ENCODE data around the gene MRPL36. TPM values are rescaled to one million over a fixed set of nuclear protein-coding genes. Genes with fewer than 3 reads are reported as not detected.

Gene MRPL36
- total RNA-seq, 5 donors from 2014 or later (not counting 1 experiment from before 2014, with no cell fraction given) = 10.6 to 32.5 (median 29.8) TPM

DNA sequence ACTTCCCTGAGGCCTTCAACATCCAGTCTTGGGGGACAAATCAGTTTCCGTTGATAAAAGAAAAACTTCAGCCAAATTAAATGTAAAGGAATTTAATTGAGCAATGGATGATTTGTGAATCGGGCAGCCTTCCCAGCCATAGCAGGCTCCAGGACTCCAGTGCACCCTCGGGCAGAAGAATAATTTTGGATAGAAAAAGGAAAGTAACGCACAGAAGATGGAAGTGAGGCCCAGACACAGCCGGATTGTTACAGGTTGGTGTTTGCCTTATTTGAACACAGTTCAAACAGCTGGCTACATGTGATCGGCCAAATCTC lies 19.1 kb downstream of the MRPL36 start:
- DNase-seq (no peak), ATAC-seq (replicated peaks in 1 of 4) (no peak)
- peaks cover 0 to 39% of the 10 kb centered on the region in 2 experiments for H3K27me3 ChIP-seq (replicated peaks in 1 of 2; ENCODE audit: control insufficient read depth in 2 of 2, extremely low read depth in 1 of 2, insufficient read depth in 2 of 2, low read length in 1 of 2)
- 81% methylated on average over 5 of the region's 6 CpGs for WGBS (ENCODE audit: insufficient coverage)
- H3K4me3 Mint-ChIP-seq = no peak overlapping the region
- no peaks in the 10 kb centered on the region for H3K36me3 Mint-ChIP-seq
- no peaks in the 10 kb centered on the region for H3K9me3 Mint-ChIP-seq
- CTCF ChIA-PET = no interaction called here
- H3K4me1 Mint-ChIP-seq = peaks cover 10 to 21% (median 12%) of the 10 kb centered on the region in 3 donors
- POLR2A ChIA-PET = no interaction called here
- no peak overlapping the region for H3K27ac Mint-ChIP-seq
- no peak overlapping the region for H3K27ac ChIP-seq (ENCODE audit: low read length)
- H3K9me3 ChIP-seq = no peaks in the 10 kb centered on the region
- peaks cover 6 to 10% of the 10 kb centered on the region in 2 donors for H3K27me3 Mint-ChIP-seq
- H3K36me3 ChIP-seq (ENCODE audit: control insufficient read depth in 2 of 2, extremely low read depth in 1 of 2, insufficient read depth in 1 of 2, low read length in 1 of 2) = no peaks in the 10 kb centered on the region
- H3K4me3 ChIP-seq (ENCODE audit: control insufficient read depth in 1 of 2, extremely low read depth in 1 of 2, low read length in 1 of 2) = no peak overlapping the region
- peaks cover 0 to 18% of the 10 kb centered on the region in 2 experiments for H3K4me1 ChIP-seq (ENCODE audit: control insufficient read depth in 1 of 2, extremely low read depth in 1 of 2, insufficient read depth in 2 of 2, low read length in 2 of 2)

DNA sequence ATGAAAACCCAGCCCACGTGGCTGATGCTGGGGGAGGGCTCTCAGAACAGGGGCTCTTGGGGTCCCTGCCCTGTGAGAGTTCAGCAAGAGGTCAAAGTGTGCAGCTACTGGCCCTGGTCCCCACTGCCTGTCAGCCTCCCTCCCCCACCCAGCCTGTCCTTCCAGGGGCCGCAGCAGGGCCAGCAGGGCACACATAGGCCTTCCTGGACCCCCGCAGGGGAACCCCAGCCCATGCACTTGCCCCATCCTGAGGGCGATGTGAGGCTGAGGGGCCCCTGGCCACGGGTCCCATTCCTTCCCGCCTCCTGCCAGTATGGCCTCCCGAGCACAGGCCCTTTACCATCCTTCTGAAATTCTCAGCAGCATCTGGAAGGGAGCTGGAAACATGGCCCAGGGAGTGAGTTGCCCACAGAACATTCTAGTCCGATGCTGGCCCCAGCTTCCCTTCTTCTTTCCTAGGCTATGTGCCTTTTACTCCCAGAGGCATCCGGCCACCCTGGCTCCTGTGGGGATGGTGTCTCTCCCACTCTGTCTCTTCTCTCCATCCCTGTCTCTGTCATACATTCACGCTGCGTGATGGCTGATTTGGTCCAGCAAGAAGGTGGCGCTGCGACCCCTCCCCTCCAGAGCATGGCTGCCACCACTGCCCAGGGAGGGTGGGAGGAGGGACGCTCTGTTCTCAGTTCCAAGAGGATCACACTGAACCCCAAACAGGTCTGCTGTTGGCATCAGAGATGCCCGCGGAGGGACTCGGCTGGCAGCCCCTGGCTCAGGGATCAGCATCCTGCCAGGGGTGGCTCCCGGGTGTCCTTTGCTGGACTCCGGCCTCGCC lies 19.6 kb downstream of the MRPL36 start:
- no peaks in the 10 kb centered on the region for H3K36me3 Mint-ChIP-seq
- H3K27ac ChIP-seq (ENCODE audit: low read length) = no peak overlapping the region
- H3K9me3 Mint-ChIP-seq = no peaks in the 10 kb centered on the region
- ATAC-seq (replicated peaks in 1 of 4) = no peak
- no peak overlapping the region for H3K27ac Mint-ChIP-seq
- peaks cover 6 to 10% of the 10 kb centered on the region in 2 donors for H3K27me3 Mint-ChIP-seq
- CTCF ChIA-PET = no interaction called here
- no peak for DNase-seq
- H3K27me3 ChIP-seq (replicated peaks in 1 of 2; ENCODE audit: control insufficient read depth in 2 of 2, extremely low read depth in 1 of 2, insufficient read depth in 2 of 2, low read length in 1 of 2) = peaks cover 0 to 36% of the 10 kb centered on the region in 2 experiments
- POLR2A ChIA-PET = no interaction called here
- no peak overlapping the region for H3K4me3 Mint-ChIP-seq
- H3K4me1 ChIP-seq (ENCODE audit: control insufficient read depth in 1 of 2, extremely low read depth in 1 of 2, insufficient read depth in 2 of 2, low read length in 2 of 2) = peaks cover 0 to 13% of the 10 kb centered on the region in 2 experiments
- 77% methylated on average over 12 of the region's 20 CpGs for WGBS (ENCODE audit: insufficient coverage)
- peaks cover 10 to 19% (median 11%) of the 10 kb centered on the region in 3 donors for H3K4me1 Mint-ChIP-seq
- H3K9me3 ChIP-seq = no peaks in the 10 kb centered on the region
- no peaks in the 10 kb centered on the region for H3K36me3 ChIP-seq (ENCODE audit: control insufficient read depth in 2 of 2, extremely low read depth in 1 of 2, insufficient read depth in 1 of 2, low read length in 1 of 2)
- no peak overlapping the region for H3K4me3 ChIP-seq (ENCODE audit: control insufficient read depth in 1 of 2, extremely low read depth in 1 of 2, low read length in 1 of 2)

DNA sequence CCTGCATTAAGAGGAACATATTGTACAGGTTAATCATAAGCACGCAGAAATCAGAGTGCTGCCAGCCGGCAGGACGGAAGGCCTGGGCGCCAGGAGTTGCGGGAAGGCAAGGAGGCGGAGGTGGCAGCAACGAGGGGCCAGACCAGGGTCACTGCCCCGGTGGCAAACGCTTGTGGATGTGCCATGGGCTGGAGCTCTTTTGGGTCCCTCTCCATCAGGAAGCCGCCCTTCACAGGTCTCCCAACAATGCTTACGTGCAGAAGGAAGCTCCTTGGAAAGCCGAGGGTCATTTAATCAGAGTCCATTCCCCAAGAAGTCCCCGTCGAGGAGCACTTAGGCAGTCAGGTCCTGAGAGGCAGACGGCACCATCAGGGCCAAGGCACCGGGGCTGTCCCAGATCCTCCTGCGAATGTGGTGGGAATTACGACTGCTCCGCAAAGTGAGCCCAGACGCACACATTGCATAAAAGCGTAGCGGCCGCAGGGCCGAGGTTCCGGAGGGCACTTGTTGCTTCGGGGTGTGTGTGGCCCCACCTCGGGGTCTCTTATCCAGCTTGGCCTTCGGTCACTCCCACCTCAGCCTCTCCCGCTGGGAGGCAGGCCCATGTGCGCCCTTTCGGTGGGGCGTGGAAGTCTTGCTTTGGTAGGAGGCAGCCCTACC lies 20.5 kb downstream of the MRPL36 start:
- peaks cover 4 to 5% of the 10 kb centered on the region in 2 donors for H3K27me3 Mint-ChIP-seq
- H3K4me3 Mint-ChIP-seq = no peak overlapping the region
- H3K36me3 Mint-ChIP-seq = no peaks in the 10 kb centered on the region
- no peak overlapping the region for H3K27ac Mint-ChIP-seq
- H3K4me1 ChIP-seq (ENCODE audit: control insufficient read depth in 1 of 2, extremely low read depth in 1 of 2, insufficient read depth in 2 of 2, low read length in 2 of 2) = peaks cover 0 to 4% of the 10 kb centered on the region in 2 experiments
- WGBS (ENCODE audit: insufficient coverage) = 85% methylated on average over 26 of the region's 32 CpGs
- H3K4me3 ChIP-seq (ENCODE audit: control insufficient read depth in 1 of 2, extremely low read depth in 1 of 2, low read length in 1 of 2) = no peak overlapping the region
- CTCF ChIA-PET = no interaction called here
- H3K9me3 ChIP-seq = no peaks in the 10 kb centered on the region
- no peak for DNase-seq
- peaks cover 4 to 11% (median 8%) of the 10 kb centered on the region in 3 donors for H3K4me1 Mint-ChIP-seq
- H3K9me3 Mint-ChIP-seq = no peaks in the 10 kb centered on the region
- no peak for ATAC-seq (replicated peaks in 1 of 4)
- no peak overlapping the region for H3K27ac ChIP-seq (ENCODE audit: low read length)
- H3K27me3 ChIP-seq (replicated peaks in 1 of 2; ENCODE audit: control insufficient read depth in 2 of 2, extremely low read depth in 1 of 2, insufficient read depth in 2 of 2, low read length in 1 of 2) = peaks cover 0 to 27% of the 10 kb centered on the region in 2 experiments
- H3K36me3 ChIP-seq (ENCODE audit: control insufficient read depth in 2 of 2, extremely low read depth in 1 of 2, insufficient read depth in 1 of 2, low read length in 1 of 2) = no peaks in the 10 kb centered on the region
- POLR2A ChIA-PET = no interaction called here

DNA sequence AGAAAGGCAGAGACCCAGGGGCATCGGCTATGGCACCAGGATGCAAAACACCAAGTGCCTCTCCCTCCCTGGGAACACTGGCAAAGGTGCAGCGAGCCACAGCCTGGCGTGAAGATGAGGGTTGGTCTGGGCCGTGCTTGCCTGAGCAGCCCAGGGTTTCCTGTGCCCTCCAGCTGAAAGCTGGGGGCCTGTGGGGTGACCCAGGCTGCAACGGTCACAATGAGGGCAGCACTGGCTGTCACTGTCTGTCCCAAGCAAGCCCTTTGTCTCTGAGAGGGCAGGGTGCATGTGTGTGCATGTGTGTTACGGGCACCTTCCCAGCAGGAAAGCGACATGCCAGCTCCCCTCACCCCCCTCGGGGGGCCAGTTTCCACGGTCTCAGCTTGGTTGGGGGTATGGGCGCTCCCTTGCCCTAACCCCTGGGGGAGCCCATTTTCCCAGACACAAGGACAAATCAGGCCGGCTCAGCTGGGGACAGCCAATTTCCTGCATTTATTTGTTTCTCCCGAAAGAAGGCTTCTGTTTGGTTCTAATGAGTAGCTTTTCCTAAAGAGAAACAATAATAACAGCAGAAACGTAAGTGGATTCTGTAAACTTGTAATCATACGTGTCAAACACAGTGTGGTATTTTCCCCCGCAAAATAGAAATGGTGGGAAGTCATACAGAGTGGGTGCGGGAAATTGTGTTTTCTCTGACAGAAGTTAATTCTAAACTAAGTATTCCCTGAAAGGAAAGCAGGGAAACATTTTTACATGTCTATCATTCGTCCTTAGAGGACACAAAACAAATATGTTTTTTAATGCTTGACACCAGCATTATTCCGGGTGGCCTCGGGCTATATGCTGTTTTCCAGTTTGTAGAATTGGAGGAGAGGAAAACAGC lies 21.3 kb downstream of the MRPL36 start:
- H3K9me3 Mint-ChIP-seq = no peaks in the 10 kb centered on the region
- H3K4me3 Mint-ChIP-seq = no peak overlapping the region
- H3K4me1 Mint-ChIP-seq = peaks cover 4 to 9% (median 7%) of the 10 kb centered on the region in 3 donors

DNA sequence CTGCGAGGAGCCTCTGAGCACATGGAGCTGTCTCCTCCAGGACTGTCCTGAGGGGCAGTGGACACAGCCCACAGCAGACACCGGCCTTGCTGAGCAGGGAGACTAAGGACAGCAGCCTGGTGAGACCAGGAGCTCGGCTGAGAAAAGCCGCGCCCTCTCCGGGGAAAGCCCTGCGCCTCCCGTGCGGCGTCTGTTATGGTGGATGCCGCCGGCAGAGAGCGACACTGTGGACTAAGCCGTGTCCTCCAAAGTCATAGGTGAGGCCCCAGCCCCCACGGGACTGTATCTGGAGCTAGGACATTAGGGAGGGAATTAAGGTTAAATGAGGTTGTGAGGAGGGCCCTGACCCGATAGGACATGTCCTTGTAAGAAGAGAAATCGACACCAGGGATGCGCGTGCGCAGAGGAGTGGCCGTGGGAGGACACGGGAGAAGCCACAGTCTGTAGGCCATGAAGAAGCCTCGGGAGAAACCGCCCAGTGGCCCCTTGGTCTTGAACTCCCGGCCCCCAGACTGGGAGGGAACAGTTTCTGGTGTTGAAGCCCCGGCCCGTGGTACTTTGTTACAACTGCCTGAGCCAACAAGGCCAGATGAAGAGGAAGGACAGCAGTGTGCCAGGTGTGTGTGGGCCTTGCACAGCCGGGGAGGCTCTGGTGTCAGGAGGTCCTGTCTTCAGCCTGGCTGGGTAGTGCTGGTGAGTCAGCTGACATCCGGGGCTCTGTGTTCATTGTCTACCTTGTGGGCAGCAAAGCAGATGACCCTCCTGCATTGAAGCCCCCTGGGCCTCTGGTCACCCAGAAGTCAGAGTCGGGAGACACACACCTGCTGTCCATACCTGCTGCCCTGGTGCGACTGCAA lies 22.1 kb downstream of the MRPL36 start:
- ChIA-PET CTCF (no interaction called here), POLR2A (no interaction called here)
- Histone ChIP-seq H3K27me3 (replicated peaks in 1 of 2; ENCODE audit: control insufficient read depth in 2 of 2, extremely low read depth in 1 of 2, insufficient read depth in 2 of 2, low read length in 1 of 2) (peaks cover 0 to 18% of the 10 kb centered on the region in 2 experiments), H3K9me3 (no peaks in the 10 kb centered on the region), H3K36me3 (ENCODE audit: control insufficient read depth in 2 of 2, extremely low read depth in 1 of 2, insufficient read depth in 1 of 2, low read length in 1 of 2) (no peaks in the 10 kb centered on the region), H3K27ac (ENCODE audit: low read length) (no peak overlapping the region), H3K4me1 (ENCODE audit: control insufficient read depth in 1 of 2, extremely low read depth in 1 of 2, insufficient read depth in 2 of 2, low read length in 2 of 2) (no peaks in the 10 kb centered on the region), H3K4me3 (ENCODE audit: control insufficient read depth in 1 of 2, extremely low read depth in 1 of 2, low read length in 1 of 2) (no peak overlapping the region)
- Mint-ChIP-seq H3K4me1 (peaks cover 0 to 4% (median 3%) of the 10 kb centered on the region in 3 donors), H3K36me3 (no peaks in the 10 kb centered on the region), H3K4me3 (no peak overlapping the region), H3K27ac (no peak overlapping the region), H3K27me3 (peaks cover 0 to 3% of the 10 kb centered on the region in 2 donors), H3K9me3 (no peaks in the 10 kb centered on the region)
- ATAC-seq (replicated peaks in 1 of 4) (no peak), DNase-seq (no peak)
- 86% methylated on average over 31 of the region's 31 CpGs for WGBS (ENCODE audit: insufficient coverage)

More for the DNA sequence above, 21.3 kb downstream of the MRPL36 start:
- Histone ChIP-seq H3K4me1 (ENCODE audit: control insufficient read depth in 1 of 2, extremely low read depth in 1 of 2, insufficient read depth in 2 of 2, low read length in 2 of 2) (peaks cover 0 to 2% of the 10 kb centered on the region in 2 experiments), H3K36me3 (ENCODE audit: control insufficient read depth in 2 of 2, extremely low read depth in 1 of 2, insufficient read depth in 1 of 2, low read length in 1 of 2) (no peaks in the 10 kb centered on the region), H3K4me3 (ENCODE audit: control insufficient read depth in 1 of 2, extremely low read depth in 1 of 2, low read length in 1 of 2) (no peak overlapping the region), H3K27me3 (replicated peaks in 1 of 2; ENCODE audit: control insufficient read depth in 2 of 2, extremely low read depth in 1 of 2, insufficient read depth in 2 of 2, low read length in 1 of 2) (peaks cover 0 to 26% of the 10 kb centered on the region in 2 experiments), H3K9me3 (no peaks in the 10 kb centered on the region), H3K27ac (ENCODE audit: low read length) (no peak overlapping the region)
- ATAC-seq (replicated peaks in 1 of 4) (no peak), DNase-seq (no peak)
- H3K27ac Mint-ChIP-seq = no peak overlapping the region
- CTCF ChIA-PET = no interaction called here
- WGBS (ENCODE audit: insufficient coverage) = 79% methylated on average over 9 of the region's 19 CpGs
- POLR2A ChIA-PET = no interaction called here
- no peaks in the 10 kb centered on the region for H3K36me3 Mint-ChIP-seq
- H3K27me3 Mint-ChIP-seq = peaks cover 4 to 5% of the 10 kb centered on the region in 2 donors
